Activated CD4-positive, alpha-beta T cell treated with anti-CD3 and anti-CD28 coated beads, Interleukin-2, amount 10 ng/mL, durations not matched to agents 24 days and 14 days (primary cell): Measurements from ENCODE around the gene ZFYVE27. TPM values are rescaled to one million over a fixed set of nuclear protein-coding genes. Genes with fewer than 3 reads are reported as not detected.

Experiments used
- DNase-seq: peaks from one replicate; pipeline ENCODE4 v3.0.0; 2022
- H3K27ac Mint-ChIP-seq: one replicate; pipeline ENCODE4 v1.8.0; 2022; ENCODE audit warnings: mild to moderate bottlenecking, mixed read lengths
- H3K27me3 Mint-ChIP-seq: one replicate; pipeline ENCODE4 v1.8.0; 2022; ENCODE audit warnings: mixed read lengths
- H3K36me3 Mint-ChIP-seq: one replicate; pipeline ENCODE4 v1.8.0; 2022; ENCODE audit warnings: low read depth, mild to moderate bottlenecking, mixed read lengths
- H3K4me1 Mint-ChIP-seq: one replicate; pipeline ENCODE4 v1.8.0; 2021; ENCODE audit warnings: mixed read lengths
- H3K4me3 Mint-ChIP-seq: one replicate; pipeline ENCODE4 v1.8.0; 2022; ENCODE audit warnings: mild to moderate bottlenecking, moderate library complexity, mixed read lengths
- H3K9me3 Mint-ChIP-seq: one replicate; pipeline ENCODE4 v1.8.0; 2021; ENCODE audit warnings: mixed read lengths
- intact Hi-C: fragments of 100-400 bp; cut with micrococcal nuclease; formaldehyde crosslinking; loops from one replicate; pipeline ENCODE4 v1.15.1; 2023
- total RNA-seq: library from RNA; stranded (reverse); gene quantifications from 2 replicates; pipeline ENCODE4 v1.2.3, GENCODE V29; 2022

Gene ZFYVE27
- total RNA-seq, 1 donor from 2014 or later: 42.2 TPM

- no peak overlapping the region for H3K4me3 Mint-ChIP-seq
- no peaks in the 10 kb centered on the region for H3K27me3 Mint-ChIP-seq
- peaks cover 63% of the 10 kb centered on the region for H3K36me3 Mint-ChIP-seq
- H3K27ac Mint-ChIP-seq: no peak overlapping the region
- H3K9me3 Mint-ChIP-seq: no peaks in the 10 kb centered on the region
- intact Hi-C loops: no loop called here
- H3K4me1 Mint-ChIP-seq: peaks cover 24% of the 10 kb centered on the region
- DNase-seq: no peak
Measured at GRCh38 chr10:97744405-97745035, 7.6 kb downstream of the ZFYVE27 start.

- Mint-ChIP-seq H3K4me1 (peaks cover 8% of the 10 kb centered on the region), H3K27ac (no peak overlapping the region), H3K9me3 (no peaks in the 10 kb centered on the region), H3K27me3 (no peaks in the 10 kb centered on the region), H3K4me3 (no peak overlapping the region), H3K36me3 (peaks cover 60% of the 10 kb centered on the region)
- DNase-seq: no peak
- intact Hi-C loops: no loop called here
Measured at GRCh38 chr10:97747573-97747972, 10.6 kb downstream of the ZFYVE27 start.

- intact Hi-C loops: no loop called here
- H3K27ac Mint-ChIP-seq: no peak overlapping the region
- H3K4me3 Mint-ChIP-seq: no peak overlapping the region
- H3K4me1 Mint-ChIP-seq: peaks cover 5% of the 10 kb centered on the region
- DNase-seq: no peak
- H3K9me3 Mint-ChIP-seq: no peaks in the 10 kb centered on the region
- H3K36me3 Mint-ChIP-seq: peaks cover 58% of the 10 kb centered on the region
- H3K27me3 Mint-ChIP-seq: no peaks in the 10 kb centered on the region
Measured at GRCh38 chr10:97748116-97748515, 11.2 kb downstream of the ZFYVE27 start.

- Mint-ChIP-seq H3K4me3 (no peak overlapping the region), H3K9me3 (no peaks in the 10 kb centered on the region), H3K36me3 (peaks cover 60% of the 10 kb centered on the region), H3K4me1 (no peaks in the 10 kb centered on the region), H3K27me3 (no peaks in the 10 kb centered on the region), H3K27ac (no peak overlapping the region)
- DNase-seq: no peak
- intact Hi-C loops: no loop called here
Measured at GRCh38 chr10:97752956-97753355, 16.0 kb downstream of the ZFYVE27 start.

GRCh38 chr10:97754726-97755125 lies 17.8 kb downstream of the ZFYVE27 start:
- no peaks in the 10 kb centered on the region for H3K27me3 Mint-ChIP-seq
- no peaks in the 10 kb centered on the region for H3K4me1 Mint-ChIP-seq
- DNase-seq: no peak
- H3K36me3 Mint-ChIP-seq: peaks cover 57% of the 10 kb centered on the region
- intact Hi-C loops: no loop called here
- no peak overlapping the region for H3K27ac Mint-ChIP-seq
- no peak overlapping the region for H3K4me3 Mint-ChIP-seq
- no peaks in the 10 kb centered on the region for H3K9me3 Mint-ChIP-seq

GRCh38 chr10:97755718-97756117 lies 18.8 kb downstream of the ZFYVE27 start:
- intact Hi-C loops: no loop called here
- H3K4me1 Mint-ChIP-seq: no peaks in the 10 kb centered on the region
- no peaks in the 10 kb centered on the region for H3K9me3 Mint-ChIP-seq
- no peak overlapping the region for H3K4me3 Mint-ChIP-seq
- no peak overlapping the region for H3K27ac Mint-ChIP-seq
- H3K27me3 Mint-ChIP-seq: no peaks in the 10 kb centered on the region
- peaks cover 52% of the 10 kb centered on the region for H3K36me3 Mint-ChIP-seq
- no peak for DNase-seq

GRCh38 chr10:97757471-97757870 lies 20.5 kb downstream of the ZFYVE27 start:
- peaks cover 53% of the 10 kb centered on the region for H3K36me3 Mint-ChIP-seq
- intact Hi-C loops: no loop called here

GRCh38 chr10:97759158-97759887 lies 22.4 kb downstream of the ZFYVE27 start:
- no peaks in the 10 kb centered on the region for H3K4me1 Mint-ChIP-seq
- intact Hi-C loops: loop anchor here (1.0 kb wide), 1 partner anchor 110 kb away; no protein-coding TSS in a partner anchor
- DNase-seq: peak; percentile 83
- no peak overlapping the region for H3K4me3 Mint-ChIP-seq
- no peak overlapping the region for H3K27ac Mint-ChIP-seq
- H3K36me3 Mint-ChIP-seq: peaks cover 42% of the 10 kb centered on the region
- H3K27me3 Mint-ChIP-seq: no peaks in the 10 kb centered on the region
- H3K9me3 Mint-ChIP-seq: no peaks in the 10 kb centered on the region

More at GRCh38 chr10:97757471-97757870, 20.5 kb downstream of the ZFYVE27 start:
- Mint-ChIP-seq H3K4me1 (no peaks in the 10 kb centered on the region), H3K27ac (no peak overlapping the region), H3K9me3 (no peaks in the 10 kb centered on the region), H3K27me3 (no peaks in the 10 kb centered on the region), H3K4me3 (no peak overlapping the region)
- DNase-seq: no peak

GRCh38 chr10:97759946-97760345 lies 23.0 kb downstream of the ZFYVE27 start:
- Mint-ChIP-seq H3K27ac (no peak overlapping the region), H3K36me3 (peaks cover 37% of the 10 kb centered on the region), H3K4me3 (no peak overlapping the region), H3K27me3 (no peaks in the 10 kb centered on the region), H3K4me1 (no peaks in the 10 kb centered on the region), H3K9me3 (no peaks in the 10 kb centered on the region)
- no peak for DNase-seq
- intact Hi-C loops: loop anchor here (1.0 kb wide), 1 partner anchor 109 kb away; no protein-coding TSS in a partner anchor

- intact Hi-C loops: no loop called here
- no peak for DNase-seq
- no peaks in the 10 kb centered on the region for H3K27me3 Mint-ChIP-seq
- no peaks in the 10 kb centered on the region for H3K9me3 Mint-ChIP-seq
- no peaks in the 10 kb centered on the region for H3K4me1 Mint-ChIP-seq
- H3K27ac Mint-ChIP-seq: peak overlapping the region; percentile 34
- H3K36me3 Mint-ChIP-seq: peaks cover 31% of the 10 kb centered on the region
- H3K4me3 Mint-ChIP-seq: no peak overlapping the region
Measured at GRCh38 chr10:97760461-97761257, 23.7 kb downstream of the ZFYVE27 start.

- DNase-seq: no peak
- Mint-ChIP-seq H3K27ac (no peak overlapping the region), H3K36me3 (peaks cover 30% of the 10 kb centered on the region), H3K27me3 (no peaks in the 10 kb centered on the region), H3K9me3 (no peaks in the 10 kb centered on the region), H3K4me1 (no peaks in the 10 kb centered on the region), H3K4me3 (no peak overlapping the region)
- intact Hi-C loops: no loop called here
Measured at GRCh38 chr10:97761331-97761865, 24.5 kb downstream of the ZFYVE27 start.

- Mint-ChIP-seq H3K4me1 (no peaks in the 10 kb centered on the region), H3K36me3 (peaks cover 25% of the 10 kb centered on the region), H3K4me3 (no peak overlapping the region), H3K27ac (no peak overlapping the region), H3K9me3 (no peaks in the 10 kb centered on the region), H3K27me3 (no peaks in the 10 kb centered on the region)
- intact Hi-C loops: no loop called here
- no peak for DNase-seq
Measured at GRCh38 chr10:97762056-97762455, 25.1 kb downstream of the ZFYVE27 start.

GRCh38 chr10:97762816-97763215 lies 25.9 kb downstream of the ZFYVE27 start:
- Mint-ChIP-seq H3K4me3 (no peak overlapping the region), H3K4me1 (no peaks in the 10 kb centered on the region), H3K27ac (no peak overlapping the region), H3K27me3 (no peaks in the 10 kb centered on the region), H3K36me3 (peaks cover 19% of the 10 kb centered on the region), H3K9me3 (no peaks in the 10 kb centered on the region)
- DNase-seq: no peak
- intact Hi-C loops: no loop called here

GRCh38 chr10:97763411-97763810 lies 26.5 kb downstream of the ZFYVE27 start:
- no peaks in the 10 kb centered on the region for H3K4me1 Mint-ChIP-seq
- H3K9me3 Mint-ChIP-seq: no peaks in the 10 kb centered on the region
- H3K27ac Mint-ChIP-seq: no peak overlapping the region
- DNase-seq: no peak
- H3K36me3 Mint-ChIP-seq: peaks cover 18% of the 10 kb centered on the region
- H3K4me3 Mint-ChIP-seq: no peak overlapping the region
- H3K27me3 Mint-ChIP-seq: peaks cover 3% of the 10 kb centered on the region
- intact Hi-C loops: no loop called here
